OCI-LY3 (cell line): Measurements from ENCODE around the gene NHS.

Experiments
- EZH2phosphoT487 ChIP-seq: fragments of 200-600 bp; shearing (Covaris generic); IDR thresholded peaks from 2 replicates; pipeline ENCODE4 v1.6.1; 2018; ENCODE audit warnings: antibody characterized with exemption, mixed run types, low read depth
- TF ChIP-seq, protein P1 (sequence below): fragments of 200-600, 300-600 bp; sonication (generic); IDR thresholded peaks from 2 replicates; pipeline ENCODE4 v1.5.1; 2014; ENCODE audit warnings: antibody characterized with exemption, low read length, low read depth

DNA sequence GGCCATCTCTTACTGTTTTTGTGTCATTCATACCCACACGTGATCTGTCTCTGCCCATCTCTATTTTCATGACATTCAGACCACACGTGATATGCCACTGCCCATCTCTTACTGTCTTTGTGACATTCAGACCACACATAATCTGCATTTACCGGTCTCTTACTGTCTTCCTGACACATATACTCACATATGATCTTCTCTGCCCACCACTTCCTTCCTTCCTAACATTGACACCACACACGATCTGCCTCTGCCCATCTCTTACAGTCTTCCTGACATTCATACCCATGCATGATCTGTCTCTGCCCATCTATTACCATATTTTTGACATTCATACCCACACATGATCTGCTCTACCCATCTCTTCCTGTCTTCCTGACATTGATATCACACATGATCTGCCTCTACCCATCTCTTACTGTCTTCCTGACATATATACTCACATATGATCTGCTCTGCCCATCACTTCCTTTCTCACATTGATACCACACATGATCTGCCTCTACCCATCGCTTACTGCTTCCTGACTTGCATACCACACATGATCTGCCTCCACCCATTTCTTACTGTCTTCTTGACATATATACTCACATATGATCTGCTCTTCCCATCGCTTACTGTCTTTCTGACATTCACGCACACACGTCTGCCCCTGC is 398.3 kb downstream of the NHS start:
- TF ChIP-seq, protein P1, sequence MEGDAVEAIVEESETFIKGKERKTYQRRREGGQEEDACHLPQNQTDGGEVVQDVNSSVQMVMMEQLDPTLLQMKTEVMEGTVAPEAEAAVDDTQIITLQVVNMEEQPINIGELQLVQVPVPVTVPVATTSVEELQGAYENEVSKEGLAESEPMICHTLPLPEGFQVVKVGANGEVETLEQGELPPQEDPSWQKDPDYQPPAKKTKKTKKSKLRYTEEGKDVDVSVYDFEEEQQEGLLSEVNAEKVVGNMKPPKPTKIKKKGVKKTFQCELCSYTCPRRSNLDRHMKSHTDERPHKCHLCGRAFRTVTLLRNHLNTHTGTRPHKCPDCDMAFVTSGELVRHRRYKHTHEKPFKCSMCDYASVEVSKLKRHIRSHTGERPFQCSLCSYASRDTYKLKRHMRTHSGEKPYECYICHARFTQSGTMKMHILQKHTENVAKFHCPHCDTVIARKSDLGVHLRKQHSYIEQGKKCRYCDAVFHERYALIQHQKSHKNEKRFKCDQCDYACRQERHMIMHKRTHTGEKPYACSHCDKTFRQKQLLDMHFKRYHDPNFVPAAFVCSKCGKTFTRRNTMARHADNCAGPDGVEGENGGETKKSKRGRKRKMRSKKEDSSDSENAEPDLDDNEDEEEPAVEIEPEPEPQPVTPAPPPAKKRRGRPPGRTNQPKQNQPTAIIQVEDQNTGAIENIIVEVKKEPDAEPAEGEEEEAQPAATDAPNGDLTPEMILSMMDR, result no peak
- no peak for TF ChIP-seq EZH2phosphoT487
